Activated B cell treated with CpG ODN at 0.5 μM for 24 hours (primary cell): ENCODE results near the gene EVA1A. TPM values are rescaled to one million over a fixed set of nuclear protein-coding genes. Genes with fewer than 3 reads are reported as not detected.

Source experiments
- ATAC-seq: fragments of 200-7000 bp; cut with Tn5 transposase; one replicate; pipeline ENCODE4 v1.10.0; 2021; ENCODE audit warnings: low read depth, mild to moderate bottlenecking, moderate library complexity
- CTCF ChIA-PET: fragments of 350-600 bp; sonication (Branson Sonifier 250); formaldehyde crosslinking; loops from one replicate; lab custom pipeline; 2021; ENCODE audit warnings: antibody characterized with exemption; lab: Charles Lee
- POLR2A ChIA-PET: fragments of 350-600 bp; sonication (Branson Sonifier 250); formaldehyde crosslinking; loops from one replicate; lab custom pipeline; 2021; ENCODE audit warnings: antibody characterized with exemption; lab: Charles Lee
- DNase-seq: peaks from one replicate; pipeline ENCODE4 v3.0.0; 2022
- H3K27ac Mint-ChIP-seq: one replicate; pipeline ENCODE4 v1.8.0; 2020; ENCODE audit warnings: mixed read lengths
- H3K27me3 Mint-ChIP-seq: one replicate; pipeline ENCODE4 v1.8.0; 2021; ENCODE audit warnings: mixed read lengths
- H3K36me3 Mint-ChIP-seq: one replicate; pipeline ENCODE4 v1.8.0; 2021; ENCODE audit warnings: low read depth, mixed read lengths
- H3K4me1 Mint-ChIP-seq: one replicate; pipeline ENCODE4 v1.8.0; 2021; ENCODE audit warnings: mixed read lengths
- H3K4me3 Mint-ChIP-seq: one replicate; pipeline ENCODE4 v1.8.0; 2020; ENCODE audit warnings: mild to moderate bottlenecking, mixed read lengths
- H3K9me3 Mint-ChIP-seq: one replicate; pipeline ENCODE4 v1.8.0; 2020; ENCODE audit warnings: mixed read lengths
- CTCF ChIP-seq: fragments of 200-600 bp; IDR thresholded peaks from one replicate; pipeline ENCODE4 v1.8.0; 2022; ENCODE audit warnings: antibody characterized with exemption, mild to moderate bottlenecking
- intact Hi-C: fragments of 100-400 bp; cut with micrococcal nuclease; formaldehyde crosslinking; loops from one replicate; pipeline ENCODE4 v1.15.1; 2024
- total RNA-seq: library from RNA; stranded (reverse); gene quantifications from 2 replicates; pipeline ENCODE4 v1.2.3, GENCODE V29; 2022

EVA1A gene
- total RNA-seq, 1 donor from 2014 or later, result not detected

GRCh38 chr2:75555701-75556100, 5.0 kb downstream of the EVA1A start:
- DNase-seq, result no peak
- intact Hi-C loops, result no loop called here
- H3K9me3 Mint-ChIP-seq, result no peaks in the 10 kb centered on the region
- ChIA-PET CTCF (no interaction called here), POLR2A (no interaction called here)
- peaks cover 38% of the 10 kb centered on the region for H3K27me3 Mint-ChIP-seq
- no peak for TF ChIP-seq CTCF
- no peaks in the 10 kb centered on the region for H3K36me3 Mint-ChIP-seq
- H3K4me3 Mint-ChIP-seq, result no peak overlapping the region
- no peak overlapping the region for H3K27ac Mint-ChIP-seq
- peaks cover 6% of the 10 kb centered on the region for H3K4me1 Mint-ChIP-seq
- no peak for ATAC-seq

DNA sequence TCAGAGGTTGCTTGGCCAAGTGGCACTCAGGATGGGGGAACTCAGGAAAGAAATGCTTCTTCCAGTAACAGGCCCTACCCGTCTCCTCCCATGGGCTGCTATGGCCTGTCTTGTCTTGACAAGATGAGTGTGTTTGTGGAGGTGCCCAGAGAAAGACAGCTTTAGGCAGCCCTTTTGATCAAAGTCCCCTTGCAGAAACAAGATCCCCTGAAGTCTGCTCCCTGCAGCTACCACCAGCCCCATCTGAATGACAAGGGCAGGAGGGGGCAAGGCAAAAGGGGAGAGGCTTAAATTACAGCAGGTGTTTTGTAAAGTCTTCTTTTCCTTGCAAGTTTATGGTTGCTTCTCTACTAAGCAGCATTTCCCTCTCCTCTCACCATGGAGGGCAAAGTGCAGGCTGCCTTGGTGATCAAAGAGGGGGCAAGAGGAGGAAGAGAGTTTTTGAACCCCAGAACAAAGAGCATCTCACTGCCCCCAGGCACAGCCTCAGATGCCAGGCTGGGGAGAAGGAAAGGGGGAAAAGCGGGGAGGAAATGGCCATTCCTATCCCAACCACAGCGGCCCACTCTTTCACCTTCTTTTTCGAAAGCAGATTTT, 6.7 kb downstream of the EVA1A start:
- CTCF ChIA-PET, result no interaction called here
- Mint-ChIP-seq H3K36me3 (no peaks in the 10 kb centered on the region), H3K4me3 (no peak overlapping the region), H3K9me3 (no peaks in the 10 kb centered on the region), H3K27me3 (peaks cover 33% of the 10 kb centered on the region), H3K4me1 (no peaks in the 10 kb centered on the region), H3K27ac (no peak overlapping the region)
- POLR2A ChIA-PET, result no interaction called here
- DNase-seq, result no peak
- intact Hi-C loops, result no loop called here
- no peak for ATAC-seq
- TF ChIP-seq CTCF, result no peak

GRCh38 chr2:75552222-75552621, 8.5 kb downstream of the EVA1A start:
- ChIA-PET CTCF (interaction anchor here (0.6 kb wide), 1 partner anchor 451 kb away, joined by 3 read pairs; no protein-coding TSS in a partner anchor), POLR2A (no interaction called here)
- DNase-seq (no peak), ATAC-seq (no peak)
- H3K4me3 Mint-ChIP-seq, result no peak overlapping the region
- intact Hi-C loops, result no loop called here
- no peaks in the 10 kb centered on the region for H3K4me1 Mint-ChIP-seq
- TF ChIP-seq CTCF, result no peak
- no peaks in the 10 kb centered on the region for H3K36me3 Mint-ChIP-seq
- H3K27ac Mint-ChIP-seq, result no peak overlapping the region
- peaks cover 35% of the 10 kb centered on the region for H3K27me3 Mint-ChIP-seq
- H3K9me3 Mint-ChIP-seq, result no peaks in the 10 kb centered on the region

GRCh38 chr2:75551434-75551833, 9.3 kb downstream of the EVA1A start:
- Mint-ChIP-seq H3K27ac (no peak overlapping the region), H3K36me3 (no peaks in the 10 kb centered on the region), H3K9me3 (no peaks in the 10 kb centered on the region), H3K27me3 (peaks cover 35% of the 10 kb centered on the region), H3K4me3 (no peak overlapping the region), H3K4me1 (no peaks in the 10 kb centered on the region)
- no peak for TF ChIP-seq CTCF
- DNase-seq (no peak), ATAC-seq (no peak)
- intact Hi-C loops, result no loop called here
- ChIA-PET CTCF (no interaction called here), POLR2A (no interaction called here)

GRCh38 chr2:75549401-75550253, 11.1 kb downstream of the EVA1A start:
- ChIA-PET POLR2A (no interaction called here), CTCF (no interaction called here)
- ATAC-seq (no peak), DNase-seq (no peak)
- TF ChIP-seq CTCF, result no peak
- Mint-ChIP-seq H3K36me3 (no peaks in the 10 kb centered on the region), H3K27ac (no peak overlapping the region), H3K4me1 (no peaks in the 10 kb centered on the region), H3K27me3 (peaks cover 27% of the 10 kb centered on the region), H3K9me3 (no peaks in the 10 kb centered on the region), H3K4me3 (no peak overlapping the region)
- intact Hi-C loops, result no loop called here
